Upper lobe of left lung (tissue), 6 donors: ENCODE results near the gene MYO1H. TPM values are rescaled to one million over a fixed set of nuclear protein-coding genes. Genes with fewer than 3 reads are reported as not detected.
A peak's percentile ranks its signal among the peaks of the same experiment; 100 is the strongest.

Experiments
- ATAC-seq, 2 donors: fragments of 200-7000 bp; cut with Tn5 transposase; one replicate each; pipeline ENCODE4 v1.9.1; 2022; ENCODE audit warnings: mild to moderate bottlenecking in 2 of 2, moderate library complexity in 2 of 2; ENCODE audit not compliant: low FRiP score in 2 of 2
- DNase-seq, 2 donors: peaks; one replicate each; pipeline ENCODE4 v3.0.0-alpha.2; 2019 to 2020
- H3K27ac ChIP-seq, 4 donors: fragments of 200-600 bp; sonication (generic); one replicate each; pipeline ENCODE4 v1.5.1; 2016 to 2019
- H3K27me3 ChIP-seq, 4 donors: fragments of 200-600 bp; sonication (generic); one replicate each; pipeline ENCODE4 v1.5.1; 2017 to 2019
- H3K36me3 ChIP-seq, 4 donors: fragments of 200-600 bp; sonication (generic); one replicate each; pipeline ENCODE4 v1.5.1; 2016 to 2019
- H3K4me1 ChIP-seq, 4 donors: fragments of 200-600 bp; sonication (generic); one replicate each; pipeline ENCODE4 v1.5.1; 2018 to 2019
- H3K4me3 ChIP-seq, 4 donors: fragments of 200-600 bp; sonication (generic); one replicate each; pipeline ENCODE4 v1.5.1; 2017 to 2019; ENCODE audit warnings: mild to moderate bottlenecking in 2 of 4, moderate library complexity in 1 of 4
- H3K9me3 ChIP-seq, 4 donors: fragments of 200-600 bp; sonication (generic); one replicate each; pipeline ENCODE4 v1.5.1; 2018 to 2019
- CTCF ChIP-seq, 6 experiments: fragments of 450-650 bp in 4 of 6; fragments of 200-600 bp in 2 of 6; sonication (generic) in 2 of 6; IDR thresholded peaks; one replicate each; pipeline ENCODE4 v1.5.1; 2016 to 2019; ENCODE audit warnings: antibody characterized with exemption in 6 of 6
- EP300 ChIP-seq, 4 donors: sonication (generic); formaldehyde crosslinking; IDR thresholded peaks; one replicate each; pipeline ENCODE4 v1.5.1; 2017; ENCODE audit warnings: antibody characterized with exemption in 4 of 4, control low read depth in 2 of 4
- POLR2A ChIP-seq, 4 donors: fragments of 450-650 bp; IDR thresholded peaks; one replicate each; pipeline ENCODE4 v1.5.1; 2016 to 2017; ENCODE audit warnings: antibody characterized with exemption in 4 of 4, mild to moderate bottlenecking in 2 of 4
- POLR2AphosphoS5 ChIP-seq, 2 donors: sonication (generic); formaldehyde crosslinking; IDR thresholded peaks; one replicate each; pipeline ENCODE4 v1.5.1; 2017; ENCODE audit warnings: antibody characterized with exemption in 2 of 2
- WGBS, 2 donors: methylation state at CpG; one replicate each; pipeline ENCODE4 v1.1.5; 2017 to 2018; 5-methylcytosine and 5-hydroxymethylcytosine counted together
- total RNA-seq, 6 donors: library from RNA; depleted of rRNA in 4 of 6; stranded (reverse); fragments of >200 nt in 4 of 6; gene quantifications; one replicate each; pipeline versions ENCODE4 v1.1.0 to v1.2.1, GENCODE V29; 2016 to 2021
- donor health status: DM: no; HTN: no; CAD: no; lungs with moderate emphysema.
- donor health status: DM: no; HTN: yes; CAD: no; lungs with severe emphysema.

The MYO1H gene
- total RNA-seq, result under 1 TPM in 3 of 6 donors, not detected in 3; 0.17 to 0.51 (median 0.46) TPM

GRCh38 chr12:109347589-109347988 is at the start of gene MYO1H:
Gene MYO1H (plus strand): TSS chr12:109347900. CDS start chr12:109347961, 61 bp downstream.
- Histone ChIP-seq H3K27ac (no peak within 1 kb of the TSS), H3K9me3 (no peaks in the 10 kb centered on the region), H3K4me3 (no peak within 1 kb of the TSS), H3K4me1 (no peaks in the 10 kb centered on the region), H3K36me3 (no peaks in the 10 kb centered on the region), H3K27me3 (no peaks in the 10 kb centered on the region)
- TF ChIP-seq POLR2AphosphoS5 (IDR thresholded peaks at IDR 0.05), result no peak
- TF ChIP-seq CTCF (IDR thresholded peaks at IDR 0.05), result no peak
- no peak for TF ChIP-seq EP300 (IDR thresholded peaks at IDR 0.05)
- no peak for TF ChIP-seq POLR2A (IDR thresholded peaks at IDR 0.05)
- 63 to 72% methylated on average over 8 of the region's 8 CpGs for WGBS, 2 donors
- DNase-seq (no peak), ATAC-seq (no peak)

DNA sequence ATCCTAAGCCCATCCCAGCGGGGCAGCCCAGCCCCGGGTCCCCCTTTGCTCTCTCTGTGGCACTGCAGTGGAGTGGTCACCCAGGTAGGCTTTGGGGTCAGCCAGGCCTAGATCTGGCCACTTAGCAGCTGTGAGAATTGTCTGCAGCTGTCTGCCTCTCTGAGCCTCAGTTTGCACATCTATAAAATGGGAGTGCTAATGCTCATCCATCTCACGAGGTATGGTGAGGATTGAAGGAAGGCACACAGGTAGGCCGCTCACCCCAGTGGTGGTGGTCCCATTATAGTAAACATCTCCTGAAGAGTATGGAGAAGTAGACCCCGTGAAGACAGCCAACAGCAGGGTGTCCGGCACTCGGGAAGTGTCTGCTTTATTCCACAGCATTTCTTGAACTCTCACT is 47.9 kb upstream of the MYO1H start:
- TF ChIP-seq POLR2AphosphoS5 (IDR thresholded peaks at IDR 0.05), result no peak
- no peak for TF ChIP-seq POLR2A (IDR thresholded peaks at IDR 0.05)
- TF ChIP-seq CTCF (IDR thresholded peaks at IDR 0.05), result no peak
- TF ChIP-seq EP300 (IDR thresholded peaks at IDR 0.05), result no peak
- Histone ChIP-seq H3K4me3 (no peak overlapping the region), H3K9me3 (no peaks in the 10 kb centered on the region), H3K27ac (no peak overlapping the region), H3K36me3 (no peaks in the 10 kb centered on the region), H3K4me1 (no peaks in the 10 kb centered on the region), H3K27me3 (peaks cover 0 to 5% (median 1%) of the 10 kb centered on the region in 4 donors)
- DNase-seq (no peak), ATAC-seq (no peak)
- WGBS, 2 donors, result 84 to 87% methylated on average over 5 to 7 of the region's 7 CpGs

GRCh38 chr12:109301643-109302168 is 46.0 kb upstream of the MYO1H start:
- Histone ChIP-seq H3K27me3 (peaks cover 0 to 7% (median 1%) of the 10 kb centered on the region in 4 donors), H3K4me3 (no peak overlapping the region), H3K27ac (no peak overlapping the region), H3K4me1 (no peaks in the 10 kb centered on the region), H3K9me3 (no peaks in the 10 kb centered on the region), H3K36me3 (no peaks in the 10 kb centered on the region)
- 68% methylated on average over 3 of the region's 3 CpGs for WGBS, 2 donors
- TF ChIP-seq POLR2A (IDR thresholded peaks at IDR 0.05) (no peak), EP300 (IDR thresholded peaks at IDR 0.05) (no peak), POLR2AphosphoS5 (IDR thresholded peaks at IDR 0.05) (no peak), CTCF (IDR thresholded peaks at IDR 0.05) (no peak)
- ATAC-seq (no peak), DNase-seq (no peak)

GRCh38 chr12:109302358-109302757 is 45.3 kb upstream of the MYO1H start:
- Histone ChIP-seq H3K4me3 (no peak overlapping the region), H3K27me3 (peaks cover 0 to 8% (median 3%) of the 10 kb centered on the region in 4 donors), H3K27ac (no peak overlapping the region), H3K4me1 (no peaks in the 10 kb centered on the region), H3K36me3 (no peaks in the 10 kb centered on the region), H3K9me3 (no peaks in the 10 kb centered on the region)
- DNase-seq (no peak), ATAC-seq (no peak)
- no peak for TF ChIP-seq POLR2A (IDR thresholded peaks at IDR 0.05)
- no peak for TF ChIP-seq EP300 (IDR thresholded peaks at IDR 0.05)
- TF ChIP-seq POLR2AphosphoS5 (IDR thresholded peaks at IDR 0.05), result no peak
- TF ChIP-seq CTCF (IDR thresholded peaks at IDR 0.05), result peak in 2 of 6 experiments; percentile 7 to 18
- 61 to 63% methylated on average over 2 of the region's 2 CpGs for WGBS, 2 donors

DNA sequence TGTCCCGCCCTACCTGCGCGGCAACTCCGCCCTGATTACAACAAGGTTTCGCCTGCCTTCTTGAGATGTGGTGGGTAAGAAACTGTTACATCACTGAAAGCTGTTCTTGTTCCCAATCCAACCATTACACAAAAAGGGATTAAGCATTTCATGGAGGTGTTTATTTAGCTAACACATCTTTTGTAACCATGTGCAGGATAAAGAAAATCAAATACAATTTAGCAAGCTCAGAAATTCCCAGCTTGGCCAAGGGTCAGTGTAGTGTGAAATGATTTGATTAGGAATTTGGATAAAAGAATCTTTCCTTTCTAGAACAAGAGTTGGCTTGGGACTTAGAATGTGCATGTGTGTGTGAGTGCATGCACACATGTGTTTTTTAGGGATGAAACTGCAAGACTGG is 44.9 kb upstream of the MYO1H start:
- no peaks in the 10 kb centered on the region for H3K4me1 ChIP-seq
- H3K27me3 ChIP-seq, result peaks cover 0 to 12% (median 4%) of the 10 kb centered on the region in 4 donors
- TF ChIP-seq EP300 (IDR thresholded peaks at IDR 0.05), result no peak
- no peak for TF ChIP-seq POLR2AphosphoS5 (IDR thresholded peaks at IDR 0.05)
- no peak for TF ChIP-seq CTCF (IDR thresholded peaks at IDR 0.05)
- TF ChIP-seq POLR2A (IDR thresholded peaks at IDR 0.05), result no peak
- WGBS, 2 donors, result 63 to 89% methylated on average over 5 of the region's 5 CpGs
- H3K4me3 ChIP-seq, result no peak overlapping the region
- ATAC-seq (no peak), DNase-seq (no peak)
- H3K36me3 ChIP-seq, result no peaks in the 10 kb centered on the region
- H3K27ac ChIP-seq, result no peak overlapping the region
- no peaks in the 10 kb centered on the region for H3K9me3 ChIP-seq
